ENCODE data around the gene SPSB4. TPM values are rescaled to one million over a fixed set of nuclear protein-coding genes. Genes with fewer than 3 reads are reported as not detected.

The SPSB4 gene
- total and polyA plus RNA-seq, 4 donors: 0.19 to 1.9 (median 0.87) TPM

DNA sequence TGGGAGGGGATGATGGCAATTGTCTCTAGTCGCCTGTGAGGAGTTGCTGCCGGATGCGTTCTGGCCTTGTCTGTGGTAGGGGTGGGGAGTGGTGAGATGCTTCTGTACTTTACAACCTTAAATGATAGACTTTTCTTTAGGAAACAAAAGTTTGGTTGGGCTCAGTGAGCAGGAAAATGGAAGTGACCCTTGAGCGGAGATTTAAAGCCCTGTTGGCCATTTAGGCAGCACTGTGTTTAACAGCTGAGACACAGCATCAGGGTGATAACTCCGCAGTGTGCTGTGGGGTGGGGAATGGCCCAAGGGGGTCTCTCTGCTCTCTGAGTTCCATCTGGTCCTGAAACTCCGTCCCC lies 36.6 kb downstream of the SPSB4 start (continued):
- TF ChIP-seq, protein P1, sequence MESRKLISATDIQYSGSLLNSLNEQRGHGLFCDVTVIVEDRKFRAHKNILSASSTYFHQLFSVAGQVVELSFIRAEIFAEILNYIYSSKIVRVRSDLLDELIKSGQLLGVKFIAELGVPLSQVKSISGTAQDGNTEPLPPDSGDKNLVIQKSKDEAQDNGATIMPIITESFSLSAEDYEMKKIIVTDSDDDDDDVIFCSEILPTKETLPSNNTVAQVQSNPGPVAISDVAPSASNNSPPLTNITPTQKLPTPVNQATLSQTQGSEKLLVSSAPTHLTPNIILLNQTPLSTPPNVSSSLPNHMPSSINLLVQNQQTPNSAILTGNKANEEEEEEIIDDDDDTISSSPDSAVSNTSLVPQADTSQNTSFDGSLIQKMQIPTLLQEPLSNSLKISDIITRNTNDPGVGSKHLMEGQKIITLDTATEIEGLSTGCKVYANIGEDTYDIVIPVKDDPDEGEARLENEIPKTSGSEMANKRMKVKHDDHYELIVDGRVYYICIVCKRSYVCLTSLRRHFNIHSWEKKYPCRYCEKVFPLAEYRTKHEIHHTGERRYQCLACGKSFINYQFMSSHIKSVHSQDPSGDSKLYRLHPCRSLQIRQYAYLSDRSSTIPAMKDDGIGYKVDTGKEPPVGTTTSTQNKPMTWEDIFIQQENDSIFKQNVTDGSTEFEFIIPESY (IDR thresholded peaks at IDR 0.05): no peak

DNA sequence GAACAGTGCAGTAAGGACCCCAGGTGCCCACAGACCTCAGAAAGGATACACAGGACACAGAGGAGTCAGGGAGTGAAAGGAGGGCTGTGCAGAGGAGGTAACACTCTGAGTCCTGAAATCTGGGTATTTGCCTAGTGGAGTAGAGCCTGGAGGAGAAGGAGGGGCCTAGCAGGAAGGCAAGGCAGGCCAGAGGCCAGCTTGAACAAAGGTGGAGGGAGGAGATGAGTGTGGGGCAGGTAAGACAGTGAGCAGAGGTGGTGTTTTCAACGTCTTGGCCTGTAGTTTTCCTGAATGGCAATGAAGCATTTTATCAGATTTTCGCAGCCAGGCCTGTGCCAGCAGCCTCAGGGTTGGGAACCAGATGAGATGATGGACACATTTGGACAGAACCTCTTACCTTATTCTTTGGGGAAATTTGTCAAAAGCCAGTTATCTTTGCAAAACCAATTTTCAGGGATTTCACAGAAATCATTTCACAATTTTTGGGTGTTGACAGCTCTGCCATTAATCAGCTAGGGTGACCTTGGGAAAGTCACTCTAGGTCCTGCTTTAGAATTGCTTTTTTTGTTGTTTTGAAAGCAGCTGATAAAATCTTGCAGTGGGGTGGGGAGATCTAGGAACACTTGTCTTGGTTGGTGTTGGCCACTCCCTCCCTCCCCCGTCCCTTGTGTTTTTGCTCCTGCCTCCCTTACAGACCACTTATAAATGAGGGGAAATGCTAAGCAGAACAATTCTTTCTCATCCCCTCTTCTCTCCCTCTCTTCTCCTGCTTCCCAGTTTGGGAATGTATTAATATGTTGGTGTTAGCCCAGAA lies 38.4 kb downstream of the SPSB4 start:
- 78% methylated on average over 3 of the region's 3 CpGs for WGBS
- DNase-seq (ENCODE audit: low spot score): no peak
- Histone ChIP-seq H3K36me3 (ENCODE audit: control insufficient read depth in 4 of 4, insufficient read depth in 3 of 4, low read depth in 1 of 4, low read length in 3 of 4) (no peaks in the 10 kb centered on the region), H3K27ac (ENCODE audit: low read depth in 1 of 2, low read length in 2 of 2) (no peak overlapping the region), H3K9me3 (ENCODE audit: control insufficient read depth in 4 of 4, low read length in 3 of 4) (no peaks in the 10 kb centered on the region), H3K4me3 (ENCODE audit: low read depth in 1 of 3, low read length in 3 of 3) (no peak overlapping the region), H3K27me3 (ENCODE audit: control insufficient read depth in 4 of 4, insufficient read depth in 4 of 4, low read length in 3 of 4) (peaks cover 0 to 3% (median under 1%) of the 10 kb centered on the region in 4 donors), H3K9ac (ENCODE audit: low read depth in 1 of 2, low read length in 2 of 2) (no peak overlapping the region), H3K4me1 (ENCODE audit: control insufficient read depth in 4 of 4, insufficient read depth in 4 of 4, low read length in 3 of 4) (no peaks in the 10 kb centered on the region)
- TF ChIP-seq, protein P2, sequence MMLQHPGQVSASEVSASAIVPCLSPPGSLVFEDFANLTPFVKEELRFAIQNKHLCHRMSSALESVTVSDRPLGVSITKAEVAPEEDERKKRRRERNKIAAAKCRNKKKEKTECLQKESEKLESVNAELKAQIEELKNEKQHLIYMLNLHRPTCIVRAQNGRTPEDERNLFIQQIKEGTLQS (IDR thresholded peaks at IDR 0.05): no peak
- TF ChIP-seq YY1 (IDR thresholded peaks at IDR 0.05) (no peak), RAD21 (IDR thresholded peaks at IDR 0.05) (no peak), HNF4A (conservative IDR thresholded peaks at IDR 0.05) (no peak), FOXA2 (IDR thresholded peaks at IDR 0.05) (no peak), JUND (IDR thresholded peaks at IDR 0.05) (no peak), FOXA1 (IDR thresholded peaks at IDR 0.05) (no peak), EGR1 (IDR thresholded peaks at IDR 0.05; ENCODE audit: low read depth in 2 of 2) (no peak)
- TF ChIP-seq, protein P3, sequence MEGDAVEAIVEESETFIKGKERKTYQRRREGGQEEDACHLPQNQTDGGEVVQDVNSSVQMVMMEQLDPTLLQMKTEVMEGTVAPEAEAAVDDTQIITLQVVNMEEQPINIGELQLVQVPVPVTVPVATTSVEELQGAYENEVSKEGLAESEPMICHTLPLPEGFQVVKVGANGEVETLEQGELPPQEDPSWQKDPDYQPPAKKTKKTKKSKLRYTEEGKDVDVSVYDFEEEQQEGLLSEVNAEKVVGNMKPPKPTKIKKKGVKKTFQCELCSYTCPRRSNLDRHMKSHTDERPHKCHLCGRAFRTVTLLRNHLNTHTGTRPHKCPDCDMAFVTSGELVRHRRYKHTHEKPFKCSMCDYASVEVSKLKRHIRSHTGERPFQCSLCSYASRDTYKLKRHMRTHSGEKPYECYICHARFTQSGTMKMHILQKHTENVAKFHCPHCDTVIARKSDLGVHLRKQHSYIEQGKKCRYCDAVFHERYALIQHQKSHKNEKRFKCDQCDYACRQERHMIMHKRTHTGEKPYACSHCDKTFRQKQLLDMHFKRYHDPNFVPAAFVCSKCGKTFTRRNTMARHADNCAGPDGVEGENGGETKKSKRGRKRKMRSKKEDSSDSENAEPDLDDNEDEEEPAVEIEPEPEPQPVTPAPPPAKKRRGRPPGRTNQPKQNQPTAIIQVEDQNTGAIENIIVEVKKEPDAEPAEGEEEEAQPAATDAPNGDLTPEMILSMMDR (IDR thresholded peaks at IDR 0.05; ENCODE audit: low read depth, low read length, missing input control): no peak

DNA sequence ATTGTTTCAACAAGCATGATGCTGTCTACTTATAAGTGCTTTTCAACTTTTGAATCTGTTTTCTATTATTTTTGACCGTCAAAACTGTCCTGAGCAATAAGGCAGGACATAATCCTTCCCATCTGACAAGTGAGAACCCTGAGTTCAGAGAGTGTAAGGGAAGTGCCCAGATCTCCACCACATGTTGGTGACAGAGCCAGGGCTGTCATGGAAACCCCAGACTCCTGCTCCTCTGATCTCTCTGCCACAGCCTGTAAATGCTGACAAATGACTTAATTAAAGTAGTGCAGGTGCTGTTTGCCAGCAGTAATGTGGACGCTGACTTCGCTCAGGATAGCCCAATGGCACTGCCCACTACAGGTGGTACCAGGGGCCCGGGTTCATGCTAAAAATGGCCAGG lies 40.3 kb downstream of the SPSB4 start:
- no peak overlapping the region for H3K4me3 ChIP-seq (ENCODE audit: low read depth in 1 of 3, low read length in 3 of 3)
- H3K27ac ChIP-seq (ENCODE audit: low read depth in 1 of 2, low read length in 2 of 2): no peak overlapping the region
- H3K9me3 ChIP-seq (ENCODE audit: control insufficient read depth in 4 of 4, low read length in 3 of 4): no peaks in the 10 kb centered on the region
- DNase-seq (ENCODE audit: low spot score): no peak
- no peaks in the 10 kb centered on the region for H3K36me3 ChIP-seq (ENCODE audit: control insufficient read depth in 4 of 4, insufficient read depth in 3 of 4, low read depth in 1 of 4, low read length in 3 of 4)
- TF ChIP-seq, protein P4, sequence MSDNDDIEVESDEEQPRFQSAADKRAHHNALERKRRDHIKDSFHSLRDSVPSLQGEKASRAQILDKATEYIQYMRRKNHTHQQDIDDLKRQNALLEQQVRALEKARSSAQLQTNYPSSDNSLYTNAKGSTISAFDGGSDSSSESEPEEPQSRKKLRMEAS (IDR thresholded peaks at IDR 0.05): no peak
- no peak for TF ChIP-seq EGR1 (IDR thresholded peaks at IDR 0.05; ENCODE audit: low read depth in 2 of 2)
- TF ChIP-seq, protein P3 (IDR thresholded peaks at IDR 0.05; ENCODE audit: low read depth, low read length, missing input control): no peak
- no peak overlapping the region for H3K9ac ChIP-seq (ENCODE audit: low read depth in 1 of 2, low read length in 2 of 2)
- WGBS: 87% methylated on average over 4 of the region's 4 CpGs
- H3K27me3 ChIP-seq (ENCODE audit: control insufficient read depth in 4 of 4, insufficient read depth in 4 of 4, low read length in 3 of 4): peaks cover 0 to 3% (median under 1%) of the 10 kb centered on the region in 4 donors
- no peaks in the 10 kb centered on the region for H3K4me1 ChIP-seq (ENCODE audit: control insufficient read depth in 4 of 4, insufficient read depth in 4 of 4, low read length in 3 of 4)

Measured in liver (tissue), 9 donors.